RWPE2 (cell line): ENCODE results near the gene C4orf54.

Experiments
- ATAC-seq: fragments of 200-7000 bp; cut with Tn5 transposase; 3 replicates; pipeline ENCODE4 v1.9.1; 2021; ENCODE audit warnings: low read depth
- DNase-seq: peaks from one replicate; pipeline ENCODE4 v3.0.0-alpha.2; 2020; ENCODE audit warnings: low spot score
- H3K27ac ChIP-seq: fragments of 450-650 bp; 2 replicates; pipeline ENCODE4 v1.5.1; 2017; ENCODE audit warnings: mild to moderate bottlenecking; ENCODE audit not compliant: poor library complexity, severe bottlenecking
- H3K27me3 ChIP-seq: fragments of 250-450 bp; sonication (Bioruptor Pico); 2 replicates; pipeline ENCODE4 v1.5.1; 2021; ENCODE audit warnings: mild to moderate bottlenecking, moderate library complexity; ENCODE audit not compliant: insufficient read depth, poor library complexity, severe bottlenecking
- H3K36me3 ChIP-seq: fragments of 250-450 bp; sonication (Bioruptor Pico); 2 replicates; pipeline ENCODE4 v1.5.1; 2020; ENCODE audit warnings: low read depth, mild to moderate bottlenecking, moderate library complexity
- H3K4me1 ChIP-seq: fragments of 250-450 bp; sonication (Bioruptor Pico); 2 replicates; pipeline ENCODE4 v1.5.1; 2021; ENCODE audit warnings: mild to moderate bottlenecking, moderate library complexity; ENCODE audit not compliant: insufficient read depth, poor library complexity, severe bottlenecking
- H3K4me3 ChIP-seq: fragments of 250-450 bp; sonication (Bioruptor Pico); 2 replicates; pipeline ENCODE4 v1.5.1; 2021; ENCODE audit warnings: mild to moderate bottlenecking, moderate library complexity; ENCODE audit not compliant: severe bottlenecking
- H3K9me3 ChIP-seq: fragments of 250-450 bp; sonication (Bioruptor Pico); 2 replicates; pipeline ENCODE4 v1.5.1; 2021; ENCODE audit warnings: mild to moderate bottlenecking, moderate library complexity; ENCODE audit not compliant: severe bottlenecking
- TF ChIP-seq, protein P1 (sequence below): fragments of 450-650 bp; IDR thresholded peaks from one replicate; pipeline ENCODE4 v1.5.1; 2017; ENCODE audit warnings: mild to moderate bottlenecking, moderate library complexity; ENCODE audit not compliant: poor library complexity, severe bottlenecking

C4orf54 gene

DNA sequence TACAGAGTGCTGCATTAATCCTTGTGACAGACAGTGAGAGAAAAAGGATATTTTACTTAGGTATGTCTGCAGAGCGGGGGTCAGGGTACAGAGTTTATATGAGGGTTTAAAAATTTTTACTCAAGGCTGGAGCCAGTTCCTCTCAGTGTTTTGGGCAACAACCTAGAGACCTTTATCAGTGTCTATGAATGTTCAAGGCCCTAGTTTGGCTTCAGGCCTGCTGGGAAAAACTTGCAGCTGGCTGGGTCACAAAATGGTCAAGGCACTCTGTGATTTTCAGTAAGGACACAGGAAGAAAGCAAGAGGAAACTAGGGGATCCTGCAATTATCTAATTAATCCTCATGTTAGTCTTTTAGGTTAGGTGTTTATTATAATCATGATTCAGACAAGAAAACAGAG is 10.8 kb upstream of the C4orf54 start:
- H3K4me3 ChIP-seq: no peak overlapping the region
- H3K27ac ChIP-seq: no peak overlapping the region
- no peaks in the 10 kb centered on the region for H3K4me1 ChIP-seq
- peaks cover 6% of the 10 kb centered on the region for H3K9me3 ChIP-seq
- H3K27me3 ChIP-seq: no peaks in the 10 kb centered on the region
- no peak for DNase-seq
- ATAC-seq: no peak
- TF ChIP-seq, protein P1, sequence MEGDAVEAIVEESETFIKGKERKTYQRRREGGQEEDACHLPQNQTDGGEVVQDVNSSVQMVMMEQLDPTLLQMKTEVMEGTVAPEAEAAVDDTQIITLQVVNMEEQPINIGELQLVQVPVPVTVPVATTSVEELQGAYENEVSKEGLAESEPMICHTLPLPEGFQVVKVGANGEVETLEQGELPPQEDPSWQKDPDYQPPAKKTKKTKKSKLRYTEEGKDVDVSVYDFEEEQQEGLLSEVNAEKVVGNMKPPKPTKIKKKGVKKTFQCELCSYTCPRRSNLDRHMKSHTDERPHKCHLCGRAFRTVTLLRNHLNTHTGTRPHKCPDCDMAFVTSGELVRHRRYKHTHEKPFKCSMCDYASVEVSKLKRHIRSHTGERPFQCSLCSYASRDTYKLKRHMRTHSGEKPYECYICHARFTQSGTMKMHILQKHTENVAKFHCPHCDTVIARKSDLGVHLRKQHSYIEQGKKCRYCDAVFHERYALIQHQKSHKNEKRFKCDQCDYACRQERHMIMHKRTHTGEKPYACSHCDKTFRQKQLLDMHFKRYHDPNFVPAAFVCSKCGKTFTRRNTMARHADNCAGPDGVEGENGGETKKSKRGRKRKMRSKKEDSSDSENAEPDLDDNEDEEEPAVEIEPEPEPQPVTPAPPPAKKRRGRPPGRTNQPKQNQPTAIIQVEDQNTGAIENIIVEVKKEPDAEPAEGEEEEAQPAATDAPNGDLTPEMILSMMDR: no peak
- no peaks in the 10 kb centered on the region for H3K36me3 ChIP-seq

DNA sequence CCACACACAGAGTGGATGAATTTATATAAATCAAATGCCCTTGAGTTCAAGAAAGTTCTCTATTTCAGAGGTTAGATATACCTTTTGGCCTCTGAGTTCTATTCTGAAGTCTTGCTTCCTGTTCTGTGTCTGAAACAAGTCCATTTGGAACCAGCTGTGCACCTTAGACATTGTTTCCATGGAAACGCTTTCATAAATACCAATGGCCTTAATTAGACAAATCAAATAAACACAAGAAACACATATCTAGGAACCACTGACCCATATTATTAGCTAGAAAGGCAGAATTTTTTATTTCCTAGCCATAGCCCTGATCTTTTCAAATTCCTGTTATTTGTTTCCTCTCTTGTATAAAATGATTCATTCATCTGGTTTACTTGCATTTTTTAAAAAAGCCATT is 8.4 kb upstream of the C4orf54 start:
- Histone ChIP-seq H3K9me3 (no peaks in the 10 kb centered on the region), H3K36me3 (no peaks in the 10 kb centered on the region), H3K27ac (no peak overlapping the region), H3K27me3 (no peaks in the 10 kb centered on the region), H3K4me3 (no peak overlapping the region), H3K4me1 (no peaks in the 10 kb centered on the region)
- DNase-seq (no peak), ATAC-seq (no peak)
- TF ChIP-seq, protein P1: no peak

DNA sequence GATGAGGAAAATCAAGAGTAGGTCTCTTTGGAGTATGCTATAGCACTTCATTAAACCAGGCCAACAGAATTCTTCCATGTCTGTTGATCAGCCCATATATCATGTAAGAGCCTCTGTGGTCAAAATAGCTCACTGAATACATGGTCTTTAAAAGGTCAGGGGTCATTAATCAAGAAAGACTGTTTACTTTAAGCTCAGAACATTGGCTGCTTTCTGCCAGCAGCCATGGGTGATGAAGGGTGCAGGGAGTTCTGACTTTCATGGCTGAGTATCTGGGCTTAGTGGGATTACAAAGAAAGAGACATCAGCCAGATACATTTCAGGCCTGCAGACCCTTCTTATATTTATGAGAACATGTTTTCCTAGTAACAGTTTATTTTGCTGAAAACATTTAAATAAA is 7.1 kb upstream of the C4orf54 start:
- Histone ChIP-seq H3K27me3 (no peaks in the 10 kb centered on the region), H3K36me3 (no peaks in the 10 kb centered on the region), H3K9me3 (no peaks in the 10 kb centered on the region), H3K4me1 (no peaks in the 10 kb centered on the region), H3K27ac (no peak overlapping the region), H3K4me3 (no peak overlapping the region)
- DNase-seq: no peak
- TF ChIP-seq, protein P1: no peak
- no peak for ATAC-seq

DNA sequence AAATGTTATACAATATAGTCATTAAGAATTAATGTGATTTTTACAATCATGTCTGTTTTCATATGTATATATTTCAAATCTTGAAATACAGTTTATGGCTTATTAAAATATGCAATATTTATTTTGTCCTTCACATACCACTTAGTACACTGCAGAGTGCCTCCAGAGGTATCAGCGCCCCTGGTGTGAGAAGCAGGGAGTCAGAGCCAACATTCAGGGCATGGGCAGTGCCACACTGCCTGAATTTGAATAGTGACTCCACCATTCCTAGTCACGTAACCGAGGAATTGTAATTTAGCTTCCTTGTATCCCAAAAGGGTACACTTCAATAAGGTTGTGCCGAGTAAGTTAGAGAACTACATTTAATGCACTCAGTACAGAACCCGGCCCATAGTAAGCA is 4.3 kb upstream of the C4orf54 start:
- no peak for ATAC-seq
- no peak overlapping the region for H3K27ac ChIP-seq
- TF ChIP-seq, protein P1: no peak
- H3K4me1 ChIP-seq: peaks cover 9% of the 10 kb centered on the region
- no peaks in the 10 kb centered on the region for H3K27me3 ChIP-seq
- no peak overlapping the region for H3K4me3 ChIP-seq
- H3K9me3 ChIP-seq: no peaks in the 10 kb centered on the region
- no peaks in the 10 kb centered on the region for H3K36me3 ChIP-seq
- no peak for DNase-seq

DNA sequence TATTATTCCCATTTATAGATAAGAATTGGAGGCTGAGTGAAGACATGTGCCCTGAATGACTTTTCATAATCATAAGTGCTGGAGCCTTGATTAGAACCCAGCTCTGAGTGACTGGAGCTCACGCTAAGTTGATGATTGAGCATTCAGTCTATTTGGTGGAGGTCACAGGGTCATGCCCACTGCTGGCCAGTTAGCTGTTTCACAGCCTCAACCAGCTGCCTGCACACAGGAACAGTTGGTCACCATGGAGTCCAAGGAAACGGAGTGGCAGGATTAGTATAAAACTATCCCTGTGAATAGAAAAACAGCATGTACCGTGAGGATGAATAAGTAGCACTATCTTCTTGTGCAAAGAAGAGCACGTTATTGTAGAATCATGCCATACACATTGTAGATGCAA is 1.0 kb upstream of the C4orf54 start:
- Histone ChIP-seq H3K4me1 (peaks cover 20% of the 10 kb centered on the region), H3K4me3 (no peak overlapping the region), H3K9me3 (no peaks in the 10 kb centered on the region), H3K36me3 (no peaks in the 10 kb centered on the region), H3K27me3 (no peaks in the 10 kb centered on the region), H3K27ac (no peak overlapping the region)
- no peak for DNase-seq
- TF ChIP-seq, protein P1: no peak
- no peak for ATAC-seq
